B cell (primary cell): ENCODE measurements around the gene NT5DC4. TPM values are rescaled to one million over a fixed set of nuclear protein-coding genes. Genes with fewer than 3 reads are reported as not detected.

ENCODE experiments used
- ATAC-seq: fragments of 200-7000 bp; cut with Tn5 transposase; one replicate; pipeline ENCODE4 v1.10.0; 2021; ENCODE audit warnings: low read depth, mild to moderate bottlenecking, moderate number of reproducible peaks, moderate library complexity
- CTCF ChIA-PET: fragments of 350-600 bp; sonication (Branson Sonifier 250); formaldehyde crosslinking; loops from one replicate; lab custom pipeline; 2021; ENCODE audit warnings: antibody characterized with exemption, inconsistent platforms; lab: Charles Lee
- POLR2A ChIA-PET: fragments of 350-600 bp; sonication (Branson Sonifier 250); formaldehyde crosslinking; loops from one replicate; lab custom pipeline; 2021; ENCODE audit warnings: antibody characterized with exemption; lab: Charles Lee
- DNase-seq: peaks from one replicate; pipeline ENCODE4 v3.0.0; 2013
- H2AFZ ChIP-seq: 2 replicates; pipeline ENCODE4 v1.6.1; 2012; ENCODE audit warnings: mild to moderate bottlenecking, low read depth, low read length; ENCODE audit not compliant: insufficient read depth, poor library complexity, severe bottlenecking
- H3K27ac ChIP-seq, 2 donors: 1 replicate in 1 of 2; 2 replicates in 1 of 2; pipeline ENCODE4 v1.5.1; 2012 to 2013; ENCODE audit warnings: low read length in 2 of 2, mild to moderate bottlenecking in 2 of 2, moderate library complexity in 1 of 2
- H3K27me3 ChIP-seq, 4 experiments: fragments of 200-600 bp in 1 of 4; sonication (generic) in 1 of 4; replicated peaks in 1 of 4; 1 replicate in 2 of 4; 2 replicates in 2 of 4; pipeline versions ENCODE4 v1.6.1 to v1.7.0; 2013 to 2016; ENCODE audit warnings: low read length in 3 of 4, mild to moderate bottlenecking in 2 of 4, mixed read lengths in 1 of 4, moderate library complexity in 1 of 4; ENCODE audit not compliant: insufficient read depth in 4 of 4, control insufficient read depth in 3 of 4; ENCODE audit errors: control extremely low read depth in 1 of 4
- H3K36me3 ChIP-seq, 2 experiments: replicated peaks in 1 of 2; 1 replicate in 1 of 2; 2 replicates in 1 of 2; pipeline versions ENCODE4 v1.6.1 to v1.7.1; 2013; ENCODE audit warnings: low read length in 1 of 2; ENCODE audit not compliant: insufficient read depth in 2 of 2, control insufficient read depth in 1 of 2; ENCODE audit errors: control extremely low read depth in 1 of 2, extremely low read depth in 1 of 2
- H3K4me1 ChIP-seq, 2 donors: fragments of 200-600 bp in 1 of 2; sonication (generic) in 1 of 2; 1 replicate in 1 of 2; 2 replicates in 1 of 2; pipeline versions ENCODE4 v1.5.1 to v1.6.1; 2013 to 2017; ENCODE audit warnings: low read length in 2 of 2; ENCODE audit not compliant: control insufficient read depth in 2 of 2, insufficient read depth in 2 of 2
- H3K4me2 ChIP-seq: replicated peaks from 2 replicates; pipeline ENCODE3; 2012; ENCODE audit warnings: mild to moderate bottlenecking, low read depth, low read length; ENCODE audit not compliant: poor library complexity, severe bottlenecking
- H3K4me3 ChIP-seq, 5 experiments: fragments of 200-600 bp in 1 of 5; sonication (generic) in 1 of 5; 1 replicate in 3 of 5; 2 replicates in 2 of 5; pipeline versions ENCODE4 v1.5.1 to v1.7.0; 2011 to 2016; ENCODE audit warnings: low read length in 4 of 5, mild to moderate bottlenecking in 4 of 5, low read depth in 2 of 5, control low read depth in 1 of 5, moderate library complexity in 1 of 5; ENCODE audit not compliant: insufficient read depth in 1 of 5; ENCODE audit errors: control extremely low read depth in 1 of 5, extremely low read depth in 1 of 5
- H3K79me2 ChIP-seq: fragments of 200-600 bp; sonication (generic); one replicate; pipeline ENCODE4 v1.6.0; 2016; ENCODE audit warnings: low read length; ENCODE audit not compliant: control insufficient read depth, insufficient read depth
- H3K9ac ChIP-seq: fragments of 200-600 bp; sonication (generic); 2 replicates; pipeline ENCODE4 v1.6.1; 2017; ENCODE audit warnings: mild to moderate bottlenecking, low read length, moderate library complexity
- H3K9me3 ChIP-seq, 3 donors: one replicate each; pipeline versions ENCODE4 v1.6.1 to v1.7.1; 2013; ENCODE audit warnings: low read length in 2 of 3; ENCODE audit not compliant: control insufficient read depth in 2 of 3, insufficient read depth in 1 of 3; ENCODE audit errors: control extremely low read depth in 1 of 3
- H4K20me1 ChIP-seq: 2 replicates; pipeline ENCODE4 v1.6.0; 2012; ENCODE audit warnings: mild to moderate bottlenecking, low read length; ENCODE audit not compliant: insufficient read depth, control insufficient read depth, poor library complexity, severe bottlenecking
- H3K27ac Mint-ChIP-seq: one replicate; pipeline ENCODE4 v1.8.0; 2021; ENCODE audit warnings: mixed read lengths
- H3K27me3 Mint-ChIP-seq: one replicate; pipeline ENCODE4 v1.8.0; 2021; ENCODE audit warnings: mixed read lengths
- H3K4me1 Mint-ChIP-seq: one replicate; pipeline ENCODE4 v1.8.0; 2021; ENCODE audit warnings: mixed read lengths
- H3K4me3 Mint-ChIP-seq: one replicate; pipeline ENCODE4 v1.8.0; 2021; ENCODE audit warnings: mixed read lengths
- H3K9me3 Mint-ChIP-seq: one replicate; pipeline ENCODE4 v1.8.0; 2022; ENCODE audit warnings: mixed read lengths; ENCODE audit not compliant: insufficient read depth
- CTCF ChIP-seq: fragments of 200-600 bp; IDR thresholded peaks from one replicate; pipeline ENCODE4 v1.8.0; 2022; ENCODE audit warnings: antibody characterized with exemption, mild to moderate bottlenecking
- EZH2 ChIP-seq: IDR thresholded peaks from 2 replicates; pipeline ENCODE4 v1.6.1; 2012; ENCODE audit warnings: borderline replicate concordance, low read depth, mild to moderate bottlenecking, moderate library complexity, low read length; ENCODE audit not compliant: insufficient read depth, poor library complexity, severe bottlenecking
- WGBS: methylation state at CpG from one replicate; pipeline ENCODE4 v1.1.5; 2013; ENCODE audit warnings: missing lambda C conversion rate; ENCODE audit not compliant: insufficient coverage; 5-methylcytosine and 5-hydroxymethylcytosine counted together
- intact Hi-C: fragments of 100-400 bp; cut with micrococcal nuclease; formaldehyde crosslinking; loops from one replicate; pipeline ENCODE4 v1.10.0; 2022
- polyA plus RNA-seq: library from polyadenylated mRNA; depleted of rRNA; stranded (reverse); fragments of >200 nt; gene quantifications from 2 replicates; pipeline ENCODE4 v1.2.3, GENCODE V29; 2012
- total RNA-seq, 2 donors: library from RNA; stranded (reverse); fragments of 120-200 nt in 1 of 2; gene quantifications; 1 replicate in 1 of 2; 2 replicates in 1 of 2; pipeline versions ENCODE4 v1.2.3 to v1.2.4, GENCODE V29; 2013 to 2022

NT5DC4 gene
- total and polyA plus RNA-seq, 2 donors (not counting 1 experiment from before 2014, with no cell fraction given): 2.0 TPM; not detected in 1

- H3K27me3 Mint-ChIP-seq: no peaks in the 10 kb centered on the region
- DNase-seq: no peak
- TF ChIP-seq EZH2 (no peak), CTCF (no peak)
- Histone ChIP-seq H2AFZ (no peak overlapping the region), H3K9me3 (peaks cover 0 to 4% (median 0%) of the 10 kb centered on the region in 3 donors), H4K20me1 (no peaks in the 10 kb centered on the region), H3K4me1 (peaks cover 14 to 38% of the 10 kb centered on the region in 2 donors), H3K36me3 (no peaks in the 10 kb centered on the region), H3K79me2 (no peaks in the 10 kb centered on the region), H3K9ac (no peak overlapping the region), H3K4me2 (no peak overlapping the region), H3K4me3 (no peak overlapping the region), H3K27ac (no peak overlapping the region), H3K27me3 (peaks cover 0 to 2% (median 0%) of the 10 kb centered on the region in 4 experiments)
- ChIA-PET CTCF (no interaction called here), POLR2A (no interaction called here)
- H3K4me3 Mint-ChIP-seq: no peak overlapping the region
- ATAC-seq: no peak
- H3K27ac Mint-ChIP-seq: no peak overlapping the region
- no peaks in the 10 kb centered on the region for H3K9me3 Mint-ChIP-seq
- WGBS: 100% methylated on average over 1 of the region's 7 CpGs
- intact Hi-C loops: no loop called here
- peaks cover 38% of the 10 kb centered on the region for H3K4me1 Mint-ChIP-seq
Observed at GRCh38 chr2:112713926-112714325, 6.9 kb upstream of the NT5DC4 start.

- H3K4me2 ChIP-seq: no peak overlapping the region
- peaks cover 0 to 4% (median 0%) of the 10 kb centered on the region in 3 donors for H3K9me3 ChIP-seq
- peaks cover 0 to 2% (median 0%) of the 10 kb centered on the region in 4 experiments for H3K27me3 ChIP-seq
- Mint-ChIP-seq H3K4me3 (no peak overlapping the region), H3K27me3 (no peaks in the 10 kb centered on the region), H3K4me1 (peaks cover 34% of the 10 kb centered on the region), H3K27ac (no peak overlapping the region), H3K9me3 (no peaks in the 10 kb centered on the region)
- DNase-seq: no peak
- H2AFZ ChIP-seq: no peak overlapping the region
- intact Hi-C loops: no loop called here
- H3K36me3 ChIP-seq: no peaks in the 10 kb centered on the region
- ChIA-PET CTCF (no interaction called here), POLR2A (no interaction called here)
- no peak overlapping the region for H3K27ac ChIP-seq
- H3K9ac ChIP-seq: no peak overlapping the region
- no peaks in the 10 kb centered on the region for H4K20me1 ChIP-seq
- WGBS: 92% methylated on average over 4 of the region's 4 CpGs
- H3K4me3 ChIP-seq: no peak overlapping the region
- ATAC-seq: no peak
- H3K79me2 ChIP-seq: no peaks in the 10 kb centered on the region
- TF ChIP-seq EZH2 (no peak), CTCF (no peak)
- peaks cover 10 to 34% of the 10 kb centered on the region in 2 donors for H3K4me1 ChIP-seq
Observed at GRCh38 chr2:112714331-112714730, 6.5 kb upstream of the NT5DC4 start.
